Measurements from ENCODE around the gene CCDC87. TPM values are rescaled to one million over a fixed set of nuclear protein-coding genes. Genes with fewer than 3 reads are reported as not detected.

Gene CCDC87
- total RNA-seq, 1 experiment from 2014 or later = 2.0 TPM

DNA sequence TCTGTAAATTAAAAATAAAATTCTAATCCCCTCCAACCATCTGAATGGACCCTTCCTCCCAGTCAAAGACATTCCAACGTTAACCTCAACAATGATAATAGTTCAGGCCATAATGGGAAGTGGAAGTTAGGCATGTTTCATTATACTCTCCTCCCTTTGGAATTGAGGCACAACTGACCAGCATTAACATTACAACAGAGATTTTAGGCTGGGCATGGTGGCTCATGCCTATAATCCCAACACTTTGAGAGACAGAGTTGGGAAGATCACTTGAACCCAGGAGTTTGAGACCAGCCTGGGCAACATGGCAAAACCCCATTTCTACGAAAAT is 22.0 kb downstream of the CCDC87 start:
- in situ Hi-C loops (cut with HindIII; ENCODE audit: low pct_unique_long_range_greater_than_20kb, low sequenced_read_pairs) = no loop called here
- POLR2A ChIA-PET = no interaction called here

DNA sequence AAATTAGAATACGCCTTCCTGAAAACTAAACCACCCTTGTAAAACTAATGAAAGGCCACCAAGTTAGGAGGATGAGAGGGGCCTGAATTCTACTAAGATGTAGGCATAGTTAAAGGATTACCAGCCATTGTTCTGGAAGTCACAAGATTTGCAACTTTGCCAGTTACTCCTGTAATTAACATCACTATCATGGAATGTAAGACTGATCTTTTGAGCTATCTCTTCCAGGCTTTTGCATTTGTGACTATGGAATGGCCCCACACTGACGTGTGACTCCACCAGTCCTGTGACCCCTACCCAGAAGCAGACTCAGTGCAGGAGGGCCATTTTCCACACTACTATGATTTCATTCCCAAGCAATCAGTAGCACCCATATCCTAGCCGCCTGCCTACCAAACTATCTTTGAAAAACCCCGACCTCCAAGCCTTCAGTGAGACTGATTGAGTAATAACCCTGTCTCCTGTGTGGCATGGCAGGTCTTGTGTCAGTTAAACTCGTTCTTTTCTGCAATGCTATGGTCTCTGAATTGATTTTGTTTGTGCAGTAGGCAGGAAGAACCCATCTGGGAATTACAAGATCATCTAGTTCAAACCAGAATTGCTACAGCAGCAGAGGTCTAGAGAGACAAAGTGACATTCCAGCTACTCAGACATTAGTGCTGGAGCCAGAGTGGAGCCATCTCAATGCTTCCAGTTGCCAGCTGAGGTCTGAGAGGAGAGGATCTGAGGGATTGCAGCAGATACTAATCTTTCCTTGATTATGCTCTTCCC is 22.6 kb downstream of the CCDC87 start:
- CTCF ChIA-PET = interaction anchor here (0.6 kb wide), 2 partner anchors 104 to 232 kb away, joined by 6 to 8 read pairs; partner anchors contain the start of gene PELI3
- POLR2A ChIA-PET = no interaction called here

More for the DNA sequence above, 22.0 kb downstream of the CCDC87 start:
- Histone ChIP-seq H3K4me1 (ENCODE audit: control insufficient read depth, insufficient read depth, low read length) (no peaks in the 10 kb centered on the region), H3K36me3 (ENCODE audit: control insufficient read depth, insufficient read depth, low read length) (no peaks in the 10 kb centered on the region), H3K27me3 (ENCODE audit: control insufficient read depth, insufficient read depth, low read length) (no peaks in the 10 kb centered on the region), H3K9me3 (ENCODE audit: control insufficient read depth, insufficient read depth, low read depth, low read length) (no peaks in the 10 kb centered on the region), H3K27ac (ENCODE audit: low read length) (no peak overlapping the region), H3K4me3 (ENCODE audit: low read depth in 2 of 2, low read length in 2 of 2) (no peak overlapping the region)
- ATAC-seq (no peak), DNase-seq (ENCODE audit: low read depth, low spot score) (no peak)
- BruUV-seq (replicated peaks) = no TSS peak
- TF ChIP-seq POLR2AphosphoS5 (IDR thresholded peaks at IDR 0.05; ENCODE audit: low read depth, low read length) = no peak
- no peak for TF ChIP-seq SIN3A (IDR thresholded peaks at IDR 0.05; ENCODE audit: borderline replicate concordance, insufficient read depth, low read depth, low read length)
- TF ChIP-seq, protein P1, sequence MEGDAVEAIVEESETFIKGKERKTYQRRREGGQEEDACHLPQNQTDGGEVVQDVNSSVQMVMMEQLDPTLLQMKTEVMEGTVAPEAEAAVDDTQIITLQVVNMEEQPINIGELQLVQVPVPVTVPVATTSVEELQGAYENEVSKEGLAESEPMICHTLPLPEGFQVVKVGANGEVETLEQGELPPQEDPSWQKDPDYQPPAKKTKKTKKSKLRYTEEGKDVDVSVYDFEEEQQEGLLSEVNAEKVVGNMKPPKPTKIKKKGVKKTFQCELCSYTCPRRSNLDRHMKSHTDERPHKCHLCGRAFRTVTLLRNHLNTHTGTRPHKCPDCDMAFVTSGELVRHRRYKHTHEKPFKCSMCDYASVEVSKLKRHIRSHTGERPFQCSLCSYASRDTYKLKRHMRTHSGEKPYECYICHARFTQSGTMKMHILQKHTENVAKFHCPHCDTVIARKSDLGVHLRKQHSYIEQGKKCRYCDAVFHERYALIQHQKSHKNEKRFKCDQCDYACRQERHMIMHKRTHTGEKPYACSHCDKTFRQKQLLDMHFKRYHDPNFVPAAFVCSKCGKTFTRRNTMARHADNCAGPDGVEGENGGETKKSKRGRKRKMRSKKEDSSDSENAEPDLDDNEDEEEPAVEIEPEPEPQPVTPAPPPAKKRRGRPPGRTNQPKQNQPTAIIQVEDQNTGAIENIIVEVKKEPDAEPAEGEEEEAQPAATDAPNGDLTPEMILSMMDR (IDR thresholded peaks at IDR 0.05) = no peak
- TF ChIP-seq TCF7L2 (IDR thresholded peaks at IDR 0.05; ENCODE audit: low read depth, low read length) = no peak
- TF ChIP-seq, protein P2, sequence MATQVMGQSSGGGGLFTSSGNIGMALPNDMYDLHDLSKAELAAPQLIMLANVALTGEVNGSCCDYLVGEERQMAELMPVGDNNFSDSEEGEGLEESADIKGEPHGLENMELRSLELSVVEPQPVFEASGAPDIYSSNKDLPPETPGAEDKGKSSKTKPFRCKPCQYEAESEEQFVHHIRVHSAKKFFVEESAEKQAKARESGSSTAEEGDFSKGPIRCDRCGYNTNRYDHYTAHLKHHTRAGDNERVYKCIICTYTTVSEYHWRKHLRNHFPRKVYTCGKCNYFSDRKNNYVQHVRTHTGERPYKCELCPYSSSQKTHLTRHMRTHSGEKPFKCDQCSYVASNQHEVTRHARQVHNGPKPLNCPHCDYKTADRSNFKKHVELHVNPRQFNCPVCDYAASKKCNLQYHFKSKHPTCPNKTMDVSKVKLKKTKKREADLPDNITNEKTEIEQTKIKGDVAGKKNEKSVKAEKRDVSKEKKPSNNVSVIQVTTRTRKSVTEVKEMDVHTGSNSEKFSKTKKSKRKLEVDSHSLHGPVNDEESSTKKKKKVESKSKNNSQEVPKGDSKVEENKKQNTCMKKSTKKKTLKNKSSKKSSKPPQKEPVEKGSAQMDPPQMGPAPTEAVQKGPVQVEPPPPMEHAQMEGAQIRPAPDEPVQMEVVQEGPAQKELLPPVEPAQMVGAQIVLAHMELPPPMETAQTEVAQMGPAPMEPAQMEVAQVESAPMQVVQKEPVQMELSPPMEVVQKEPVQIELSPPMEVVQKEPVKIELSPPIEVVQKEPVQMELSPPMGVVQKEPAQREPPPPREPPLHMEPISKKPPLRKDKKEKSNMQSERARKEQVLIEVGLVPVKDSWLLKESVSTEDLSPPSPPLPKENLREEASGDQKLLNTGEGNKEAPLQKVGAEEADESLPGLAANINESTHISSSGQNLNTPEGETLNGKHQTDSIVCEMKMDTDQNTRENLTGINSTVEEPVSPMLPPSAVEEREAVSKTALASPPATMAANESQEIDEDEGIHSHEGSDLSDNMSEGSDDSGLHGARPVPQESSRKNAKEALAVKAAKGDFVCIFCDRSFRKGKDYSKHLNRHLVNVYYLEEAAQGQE (IDR thresholded peaks at IDR 0.05; ENCODE audit: insufficient read depth in 1 of 2, low read depth in 2 of 2, low read length in 1 of 2) = no peak
- intact Hi-C loops (cut with micrococcal nuclease; ENCODE audit: unreplicated experiment) = loop anchor here (10.0 kb wide), 1 partner anchor 104 kb away; the partner anchor contains the start of gene RBM4B
- CTCF ChIA-PET = no interaction called here

More for the DNA sequence above, 22.6 kb downstream of the CCDC87 start:
- BruUV-seq (replicated peaks) = no TSS peak
- no peaks in the 10 kb centered on the region for H3K4me1 ChIP-seq (ENCODE audit: control insufficient read depth, insufficient read depth, low read length)
- H3K4me3 ChIP-seq (ENCODE audit: low read depth in 2 of 2, low read length in 2 of 2) = no peak overlapping the region
- in situ Hi-C loops (cut with HindIII; ENCODE audit: low pct_unique_long_range_greater_than_20kb, low sequenced_read_pairs) = no loop called here
- H3K9me3 ChIP-seq (ENCODE audit: control insufficient read depth, insufficient read depth, low read depth, low read length) = no peaks in the 10 kb centered on the region
- no peak overlapping the region for H3K27ac ChIP-seq (ENCODE audit: low read length)
- DNase-seq (ENCODE audit: low read depth, low spot score) = no peak
- TF ChIP-seq TCF7L2 (IDR thresholded peaks at IDR 0.05; ENCODE audit: low read depth, low read length) = no peak
- TF ChIP-seq SIN3A (IDR thresholded peaks at IDR 0.05; ENCODE audit: borderline replicate concordance, insufficient read depth, low read depth, low read length) = no peak
- TF ChIP-seq, protein P2 (IDR thresholded peaks at IDR 0.05; ENCODE audit: insufficient read depth in 1 of 2, low read depth in 2 of 2, low read length in 1 of 2) = no peak
- TF ChIP-seq POLR2AphosphoS5 (IDR thresholded peaks at IDR 0.05; ENCODE audit: low read depth, low read length) = no peak
- TF ChIP-seq, protein P1 (IDR thresholded peaks at IDR 0.05) = no peak
- intact Hi-C loops (cut with micrococcal nuclease; ENCODE audit: unreplicated experiment) = loop anchor here (10.0 kb wide), 1 partner anchor 105 kb away; the partner anchor contains the start of gene RBM4B
- H3K27me3 ChIP-seq (ENCODE audit: control insufficient read depth, insufficient read depth, low read length) = no peaks in the 10 kb centered on the region
- no peaks in the 10 kb centered on the region for H3K36me3 ChIP-seq (ENCODE audit: control insufficient read depth, insufficient read depth, low read length)
- ATAC-seq = no peak

Data from Panc1 (cell line).